GM12892 (cell line): ENCODE measurements around the gene LMNA. TPM values are rescaled to one million over a fixed set of nuclear protein-coding genes. Genes with fewer than 3 reads are reported as not detected.
A peak's percentile ranks its signal among the peaks of the same experiment; 100 is the strongest.
"Not testable (repeated sequence)": the region's sequence is repeated elsewhere in the genome, so short reads cannot be mapped to it uniquely, and the experiment has no call there.

Experiments used
- DNase-seq: peaks from one replicate; pipeline ENCODE4 v3.0.0; 2011; ENCODE audit not compliant: insufficient read length
- FAIRE-seq: peaks from 2 replicates; lab custom pipeline; 2011; peaks lifted over from hg19 to GRCh38; lab: Jason Lieb, UNC
- POLR2A ChIP-seq: IDR thresholded peaks from 2 replicates; pipeline ENCODE4 v1.6.1; 2011; ENCODE audit warnings: low read depth, low read length, control low read depth
- POLR2AphosphoS5 ChIP-seq: IDR thresholded peaks from 2 replicates; pipeline ENCODE4 v1.6.1; 2011; ENCODE audit warnings: low read depth, low read length, control low read depth
- TAF1 ChIP-seq: IDR thresholded peaks from 2 replicates; pipeline ENCODE4 v1.6.1; 2011; ENCODE audit warnings: low read depth, mild to moderate bottlenecking, control low read depth, low read length, borderline replicate concordance
- polyA plus RNA-seq: library from polyadenylated mRNA; unstranded; fragments of >200 nt; gene quantifications from one replicate; pipeline ENCODE4 v1.2.1, GENCODE V29; 2012; ENCODE audit warnings: missing spikeins, inconsistent platforms; ENCODE audit not compliant: missing spikeins

The LMNA gene
- 109 TPM for polyA plus RNA-seq

DNA sequence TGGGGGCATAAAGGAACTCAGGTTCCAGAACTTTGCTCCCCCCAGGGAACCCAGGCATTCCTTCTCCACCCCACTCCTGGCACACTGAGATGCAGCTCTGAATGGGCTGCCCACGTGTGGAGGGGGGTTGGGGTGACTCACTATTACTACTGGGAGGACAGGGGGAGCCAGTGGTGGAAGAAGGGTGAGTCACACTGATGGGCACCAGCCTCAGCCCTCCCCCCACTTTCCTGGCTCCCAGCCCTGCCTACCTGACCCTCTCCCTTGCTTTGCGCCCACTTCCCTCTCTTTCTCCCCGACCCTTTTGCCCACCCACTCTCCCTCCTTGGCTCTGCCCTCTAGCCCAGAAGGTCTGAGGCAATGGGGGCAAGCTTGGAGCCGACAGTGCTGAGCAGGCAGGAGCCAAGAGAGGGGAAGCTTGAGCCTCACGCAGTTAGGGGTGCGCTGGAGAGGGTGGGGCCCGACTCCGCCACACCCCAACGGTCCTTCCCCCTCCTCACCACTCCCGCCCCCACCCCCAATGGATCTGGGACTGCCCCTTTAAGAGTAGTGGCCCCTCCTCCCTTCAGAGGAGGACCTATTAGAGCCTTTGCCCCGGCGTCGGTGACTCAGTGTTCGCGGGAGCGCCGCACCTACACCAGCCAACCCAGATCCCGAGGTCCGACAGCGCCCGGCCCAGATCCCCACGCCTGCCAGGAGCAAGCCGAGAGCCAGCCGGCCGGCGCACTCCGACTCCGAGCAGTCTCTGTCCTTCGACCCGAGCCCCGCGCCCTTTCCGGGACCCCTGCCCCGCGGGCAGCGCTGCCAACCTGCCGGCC, at the start of gene LMNA:
Gene LMNA, plus strand, starts transcription at position 611 of the 818 bp plus-strand sequence. CDS start 208 bp downstream, outside the sequence.
- DNase-seq (peak; percentile 74), FAIRE-seq (peak; percentile 70)
- TF ChIP-seq TAF1 = 0 out of 2 replicates have a peak, but pooled peaks have one; percentile 40
- peak; percentile 75; the same call in 1 of the 2 replicates for TF ChIP-seq POLR2AphosphoS5
- TF ChIP-seq POLR2A = peak; percentile 79

DNA sequence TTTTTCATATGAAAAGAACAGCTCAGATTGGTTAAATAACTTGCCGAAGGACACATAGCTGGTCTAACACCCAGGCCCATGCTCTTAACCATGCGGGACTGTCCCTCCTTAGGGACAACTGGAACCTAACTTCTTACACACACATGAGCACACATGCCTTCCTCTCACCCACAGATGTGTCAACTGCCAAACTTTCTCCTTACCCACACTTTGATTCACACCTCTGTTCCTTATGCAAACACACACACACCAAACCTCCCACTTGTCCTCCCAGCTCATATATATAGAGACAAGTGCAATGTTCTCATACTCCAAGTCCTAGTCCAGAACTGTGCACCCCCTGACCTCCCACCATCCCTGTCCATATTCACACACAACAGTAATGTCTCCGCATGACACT, 49.3 kb upstream of the LMNA start:
- TF ChIP-seq POLR2A (no peak), TAF1 (no peak), POLR2AphosphoS5 (no peak)
- FAIRE-seq (no peak), DNase-seq (no peak)

DNA sequence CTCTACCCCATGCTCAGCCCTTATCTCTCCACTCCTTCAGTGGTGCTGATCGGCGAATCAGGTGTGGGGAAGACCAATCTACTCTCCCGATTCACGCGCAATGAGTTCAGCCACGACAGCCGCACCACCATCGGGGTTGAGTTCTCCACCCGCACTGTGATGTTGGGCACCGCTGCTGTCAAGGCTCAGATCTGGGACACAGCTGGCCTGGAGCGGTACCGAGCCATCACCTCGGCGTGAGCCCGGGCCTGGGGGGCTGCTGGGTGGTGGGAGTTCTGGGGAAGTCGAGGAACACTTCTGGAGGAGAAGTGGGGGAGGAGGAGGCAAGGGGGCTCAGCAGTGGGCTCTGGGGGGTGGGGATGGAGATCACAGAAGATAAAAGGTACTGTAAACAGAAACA, 48.6 kb upstream of the LMNA start:
- no peak for TF ChIP-seq TAF1
- no peak for TF ChIP-seq POLR2A
- TF ChIP-seq POLR2AphosphoS5 = no peak
- no peak for FAIRE-seq
- DNase-seq = no peak

DNA sequence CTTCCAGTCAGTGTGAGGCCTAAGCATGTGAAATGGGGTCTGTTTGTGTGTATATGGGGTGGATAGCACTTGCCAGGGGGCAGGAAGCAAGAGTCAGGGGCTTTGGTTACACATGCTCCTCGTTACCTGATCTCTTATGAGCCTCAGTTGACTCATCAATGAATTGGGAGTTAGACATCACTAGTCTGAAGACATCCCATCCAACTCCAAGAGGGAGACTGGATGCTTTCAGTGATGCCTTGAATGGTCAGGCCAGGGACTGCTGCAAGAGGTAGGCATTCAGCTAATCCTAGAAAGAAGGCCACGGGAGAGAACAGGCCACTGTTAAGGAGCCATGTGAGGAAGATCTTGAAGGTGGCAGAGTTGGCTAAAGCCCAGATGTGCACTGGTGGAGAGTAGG, 47.2 kb upstream of the LMNA start:
- FAIRE-seq (no peak), DNase-seq (no peak)
- TF ChIP-seq POLR2A (no peak), TAF1 (no peak), POLR2AphosphoS5 (no peak)

DNA sequence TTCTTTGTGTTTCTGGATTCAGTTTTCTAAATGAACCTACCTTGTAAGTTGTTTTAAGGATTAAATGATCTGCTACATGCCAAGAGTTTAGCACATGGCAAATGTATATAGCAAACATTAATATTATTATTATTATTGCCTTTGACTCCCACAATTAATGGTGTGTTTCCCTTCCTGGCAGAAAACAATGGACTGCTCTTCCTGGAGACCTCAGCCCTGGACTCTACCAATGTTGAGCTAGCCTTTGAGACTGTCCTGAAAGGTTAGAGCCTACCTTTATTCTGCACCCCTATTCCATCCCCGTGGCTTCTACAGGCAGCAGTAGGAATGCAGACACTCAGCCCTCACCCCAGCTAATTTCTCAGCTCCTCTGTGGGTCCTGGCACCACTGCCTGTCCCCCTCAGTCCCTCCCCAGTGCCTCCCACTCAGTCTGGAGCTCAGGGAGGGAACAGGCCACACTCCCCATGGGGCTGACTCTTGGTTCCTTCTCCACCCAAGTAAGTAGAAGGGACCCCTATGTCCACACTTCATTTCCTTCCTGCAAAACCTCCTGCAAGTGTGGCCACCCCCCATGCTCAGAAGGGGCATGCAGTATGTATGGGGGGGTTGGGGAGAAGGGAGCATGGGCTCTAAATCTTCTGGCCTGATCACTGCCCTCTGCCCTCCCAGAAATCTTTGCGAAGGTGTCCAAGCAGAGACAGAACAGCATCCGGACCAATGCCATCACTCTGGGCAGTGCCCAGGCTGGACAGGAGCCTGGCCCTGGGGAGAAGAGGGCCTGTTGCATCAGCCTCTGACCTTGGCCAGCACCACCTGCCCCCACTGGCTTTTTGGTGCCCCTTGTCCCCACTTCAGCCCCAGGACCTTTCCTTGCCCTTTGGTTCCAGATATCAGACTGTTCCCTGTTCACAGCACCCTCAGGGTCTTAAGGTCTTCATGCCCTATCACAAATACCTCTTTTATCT, 44.7 kb upstream of the LMNA start:
- TF ChIP-seq TAF1 (no peak), POLR2AphosphoS5 (no peak), POLR2A (no peak)
- DNase-seq (no peak), FAIRE-seq (no peak)

DNA sequence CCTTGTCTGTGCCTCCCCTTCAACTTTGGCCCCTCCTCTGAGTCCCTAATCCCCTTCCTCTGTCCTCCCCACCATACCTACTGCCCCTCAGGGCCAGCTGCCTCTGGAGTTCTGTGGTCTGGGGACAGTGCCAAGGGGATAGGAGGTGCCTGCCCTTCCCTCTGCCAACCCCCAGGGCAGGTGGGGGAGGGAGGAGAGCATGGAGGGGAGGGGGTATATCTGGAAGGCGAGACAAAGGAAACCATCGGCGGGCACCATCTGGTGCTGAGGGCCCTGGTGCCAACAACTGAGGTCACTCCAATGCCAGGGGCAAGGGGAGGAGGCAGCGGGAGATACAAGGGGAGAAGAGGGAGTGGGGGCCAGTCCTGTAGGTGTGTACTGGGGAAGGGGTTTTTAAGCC, 44.0 kb upstream of the LMNA start:
- TF ChIP-seq TAF1 = no peak
- no peak for TF ChIP-seq POLR2A
- no peak for TF ChIP-seq POLR2AphosphoS5
- DNase-seq (no peak), FAIRE-seq (no peak)

DNA sequence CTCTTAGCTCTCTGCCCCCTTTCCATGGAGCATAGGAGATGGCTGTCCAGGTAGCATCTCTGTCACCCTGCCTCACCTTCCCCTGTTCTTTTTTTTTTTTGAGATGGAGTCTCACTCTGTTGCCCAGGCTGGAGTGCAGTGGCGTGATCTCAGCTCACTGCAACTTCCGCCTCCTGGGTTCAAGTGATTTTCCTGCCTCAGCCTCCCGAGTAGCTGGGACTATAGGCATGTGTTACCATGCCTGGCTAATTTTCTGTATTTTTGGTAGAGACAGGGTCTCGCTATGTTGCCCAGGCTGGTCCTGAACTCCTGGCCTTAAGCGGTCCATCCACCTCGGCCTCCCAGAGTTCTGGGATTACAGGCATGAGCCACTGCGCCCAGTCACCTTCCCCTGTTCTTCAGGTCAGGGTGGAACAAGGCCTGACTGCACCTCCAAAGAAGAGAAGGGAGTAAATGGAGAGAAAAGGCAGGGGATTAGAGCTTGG, 43.1 kb upstream of the LMNA start:
- not testable (repeated sequence) for FAIRE-seq, DNase-seq

DNA sequence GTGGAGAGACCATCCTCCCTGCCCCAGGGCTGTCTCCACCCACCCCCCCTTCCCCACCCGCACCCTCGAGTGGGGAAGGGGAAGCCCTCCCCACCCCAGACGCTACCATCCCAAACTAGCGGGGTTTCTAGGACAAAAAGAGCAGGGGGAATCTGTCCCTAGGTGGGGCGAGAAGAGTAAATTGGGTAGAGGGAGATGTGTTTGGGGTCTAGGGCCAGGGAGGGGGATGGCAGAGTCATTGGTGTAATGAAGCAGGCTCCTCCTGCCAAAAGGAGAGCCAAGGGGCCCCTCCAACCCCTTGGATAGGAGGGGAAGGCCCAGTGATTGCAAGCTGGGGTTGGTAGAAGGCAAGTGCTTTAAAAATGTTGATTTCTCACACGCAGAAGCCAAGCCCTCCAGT, 42.3 kb upstream of the LMNA start:
- FAIRE-seq (no peak), DNase-seq (no peak)

DNA sequence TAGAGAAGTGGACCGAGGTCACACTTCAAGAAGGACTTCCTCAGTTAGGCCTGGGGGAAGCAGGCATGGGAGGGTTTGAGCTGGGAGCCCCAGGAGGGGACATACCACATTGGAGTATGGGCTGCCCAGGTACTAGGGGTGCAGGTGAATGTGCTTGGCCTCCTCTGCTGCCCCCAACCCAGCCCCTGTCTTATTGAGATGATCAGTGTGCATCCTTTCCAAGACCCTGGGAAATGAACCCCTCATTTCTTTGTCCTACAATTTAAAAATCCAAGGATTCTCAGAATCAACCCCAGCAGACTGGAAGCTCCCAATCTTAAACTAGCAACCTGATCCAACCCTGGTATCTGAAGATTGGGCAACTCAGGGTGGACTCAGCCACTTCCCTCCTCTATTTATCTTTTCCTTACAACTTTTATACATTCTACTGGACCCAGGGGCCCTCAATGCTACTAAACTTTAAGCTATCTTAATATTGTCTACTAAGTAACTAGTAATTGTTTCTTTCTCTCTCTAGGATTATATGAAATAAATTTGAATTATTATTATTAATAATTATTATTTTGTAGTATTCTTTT, 41.3 kb upstream of the LMNA start:
- TF ChIP-seq TAF1 (no peak), POLR2AphosphoS5 (no peak), POLR2A (no peak)
- FAIRE-seq (no peak), DNase-seq (no peak)

More for the DNA sequence above, 42.3 kb upstream of the LMNA start:
- TF ChIP-seq POLR2AphosphoS5 = no peak
- no peak for TF ChIP-seq TAF1

DNA sequence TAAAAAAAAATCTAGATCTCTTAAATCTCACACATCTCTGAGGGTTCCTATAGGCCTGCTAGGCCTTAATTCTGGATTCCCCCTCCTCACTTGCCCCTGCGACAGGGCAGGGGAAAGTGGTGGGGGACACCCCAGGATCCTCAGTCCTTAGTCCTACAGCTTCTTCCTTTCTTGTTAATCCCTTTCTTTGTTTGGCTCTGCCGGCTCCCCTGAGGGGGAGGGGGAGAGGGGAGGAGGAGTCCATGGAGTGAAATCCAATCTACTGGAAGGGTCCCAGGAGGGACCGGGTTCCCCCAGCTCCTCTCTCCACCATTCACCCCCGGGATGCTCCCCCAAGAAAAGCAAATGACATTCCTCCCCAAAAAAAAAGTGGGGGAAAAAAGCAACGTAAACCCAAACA, 40.8 kb upstream of the LMNA start:
- TF ChIP-seq POLR2A (no peak), POLR2AphosphoS5 (no peak), TAF1 (no peak)
- FAIRE-seq = no peak

DNA sequence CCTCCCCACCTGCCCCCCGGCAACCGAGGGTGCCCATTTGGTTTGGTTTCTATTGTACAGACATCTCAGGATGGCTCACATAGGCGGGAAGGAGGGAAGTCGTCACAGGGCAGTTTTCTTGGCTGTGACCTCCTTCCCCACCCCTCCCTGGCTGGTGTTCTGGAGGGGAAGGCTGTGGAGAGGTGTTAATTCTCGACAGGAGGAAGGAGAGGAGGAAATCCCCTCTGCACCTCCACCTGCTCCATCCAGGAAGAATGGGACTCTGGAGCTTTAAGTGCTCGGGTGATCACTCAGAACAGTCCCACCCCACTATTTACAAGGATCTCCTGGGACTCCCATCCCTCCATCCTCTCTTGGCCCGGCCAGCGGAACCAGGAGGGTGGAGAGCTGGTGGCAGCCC, 39.9 kb upstream of the LMNA start:
- no peak for TF ChIP-seq POLR2A
- TF ChIP-seq POLR2AphosphoS5 = no peak
- no peak for TF ChIP-seq TAF1
- FAIRE-seq (no peak), DNase-seq (no peak)

More for the DNA sequence above, 40.8 kb upstream of the LMNA start:
- no peak for DNase-seq

DNA sequence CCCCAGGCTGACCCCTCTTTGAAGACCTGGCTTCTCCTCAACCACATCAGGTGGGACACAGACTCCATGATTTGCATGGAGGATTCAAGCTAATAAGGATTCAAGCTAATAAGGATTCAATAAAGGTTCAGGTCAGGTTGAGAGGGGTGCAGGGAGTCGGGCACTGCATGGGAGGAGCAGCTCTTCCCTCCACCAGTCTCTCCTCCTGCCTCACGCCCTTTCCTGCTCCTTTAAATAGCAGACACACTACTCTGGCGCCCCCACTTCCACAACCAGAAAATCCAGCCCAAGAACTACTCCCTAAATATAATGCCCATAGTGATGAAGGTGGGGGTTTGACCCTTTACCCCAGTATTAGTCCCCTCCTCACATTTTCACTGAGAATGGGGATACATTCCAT, 39.3 kb upstream of the LMNA start:
- DNase-seq (no peak), FAIRE-seq (no peak)
- TF ChIP-seq TAF1 = no peak
- TF ChIP-seq POLR2AphosphoS5 = no peak
- no peak for TF ChIP-seq POLR2A
